NCI-H345 treated with DMSO at 0.1 percent for 48 hours (cell line): ENCODE measurements around the gene FCAR.
"Not testable (repeated sequence)": the region's sequence is repeated elsewhere in the genome, so short reads cannot be mapped to it uniquely, and the experiment has no call there.

Experiments used
- DNase-seq: peaks from one replicate; lab custom pipeline; 2025; ENCODE audit not compliant: unreplicated experiment; lab: John Stamatoyannopoulos, UW

Gene FCAR

DNA sequence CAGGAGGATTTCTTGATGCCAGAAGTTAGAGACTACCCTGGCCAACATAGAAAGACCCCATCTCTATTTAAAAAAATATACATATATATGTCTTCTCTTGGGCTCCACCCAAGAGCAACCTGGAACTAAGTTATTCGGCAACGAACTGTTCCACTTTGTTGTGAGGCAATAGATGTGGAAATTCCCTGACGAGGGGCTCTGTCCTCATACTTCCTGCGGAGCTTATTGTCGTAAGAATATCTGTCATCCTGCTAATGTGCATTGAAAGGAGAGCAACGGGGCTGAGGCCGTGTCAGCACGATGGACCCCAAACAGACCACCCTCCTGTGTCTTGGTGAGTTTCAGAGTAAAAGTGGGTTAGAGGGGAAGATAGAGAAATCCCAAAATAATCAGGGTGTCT, at the start of gene FCAR:
FCAR (plus strand) TSS at position 246 of the 400 bp plus-strand sequence; CDS start at position 301, 55 bp downstream.
- no peak for DNase-seq

- DNase-seq, result not testable (repeated sequence)
These were observed 49.6 kb upstream of the FCAR start for GRCh38 chr19:54824416-54824815.

- not testable (repeated sequence) for DNase-seq
These were observed 48.7 kb upstream of the FCAR start for GRCh38 chr19:54825326-54825725.

- not testable (repeated sequence) for DNase-seq
These were observed 46.0 kb upstream of the FCAR start for GRCh38 chr19:54828064-54828463.

GRCh38 chr19:54832496-54832895, 41.5 kb upstream of the FCAR start, which contains the start of gene KIR2DS4:
KIR2DS4 (plus strand) TSS chr19:54832676.
- not testable (repeated sequence) for DNase-seq

GRCh38 chr19:54835126-54835525, 38.9 kb upstream of the FCAR start:
- DNase-seq, result not testable (repeated sequence)

GRCh38 chr19:54837522-54837921, 36.5 kb upstream of the FCAR start:
- not testable (repeated sequence) for DNase-seq

DNA sequence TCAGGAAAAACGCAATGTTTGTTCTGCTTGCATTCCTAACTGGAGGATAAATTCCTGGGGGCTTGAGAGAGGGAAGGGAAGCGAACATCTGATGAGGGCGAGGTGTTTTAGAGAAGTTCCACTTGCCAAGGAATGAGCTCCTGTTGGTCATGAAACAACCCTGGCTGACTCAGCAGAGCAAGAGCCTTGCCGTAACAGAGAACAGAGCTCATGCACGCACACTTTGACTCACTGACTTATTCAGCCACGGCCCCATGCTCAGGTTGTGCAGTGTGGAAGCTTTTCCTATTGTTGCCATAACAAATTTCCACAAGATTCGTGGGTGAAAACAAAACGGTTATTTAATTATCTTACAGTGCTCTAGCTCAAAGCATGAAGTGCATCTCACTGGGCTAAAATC, 30.9 kb upstream of the FCAR start:
- not testable (repeated sequence) for DNase-seq

GRCh38 chr19:54850061-54850640, 23.9 kb upstream of the FCAR start, which contains the start of gene KIR3DL2:
KIR3DL2 (plus strand) TSS chr19:54850443; CDS start chr19:54850476, 33 bp downstream.
- not testable (repeated sequence) for DNase-seq

GRCh38 chr19:54850930-54851329, 23.1 kb upstream of the FCAR start:
- no peak for DNase-seq

DNA sequence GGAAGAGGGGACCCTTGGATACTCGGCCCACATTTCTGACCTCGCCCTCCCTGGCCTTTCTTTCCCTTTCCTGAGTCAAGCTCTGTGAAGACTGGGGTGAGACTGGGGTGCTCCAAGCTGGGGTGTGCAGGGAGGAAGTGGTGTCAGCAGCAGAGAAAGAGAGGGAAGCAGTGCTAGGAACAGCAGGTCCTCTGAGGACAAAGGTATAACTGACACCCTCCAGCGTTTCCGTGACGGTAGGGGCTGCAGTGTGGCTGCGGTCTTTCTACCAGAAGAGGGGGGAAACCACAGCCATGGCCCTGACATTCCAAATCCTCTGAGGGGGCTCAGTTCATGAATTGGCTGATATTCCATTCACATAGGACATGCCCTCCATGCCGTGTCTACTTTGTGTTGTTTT, 22.7 kb upstream of the FCAR start:
- DNase-seq, result no peak

DNA sequence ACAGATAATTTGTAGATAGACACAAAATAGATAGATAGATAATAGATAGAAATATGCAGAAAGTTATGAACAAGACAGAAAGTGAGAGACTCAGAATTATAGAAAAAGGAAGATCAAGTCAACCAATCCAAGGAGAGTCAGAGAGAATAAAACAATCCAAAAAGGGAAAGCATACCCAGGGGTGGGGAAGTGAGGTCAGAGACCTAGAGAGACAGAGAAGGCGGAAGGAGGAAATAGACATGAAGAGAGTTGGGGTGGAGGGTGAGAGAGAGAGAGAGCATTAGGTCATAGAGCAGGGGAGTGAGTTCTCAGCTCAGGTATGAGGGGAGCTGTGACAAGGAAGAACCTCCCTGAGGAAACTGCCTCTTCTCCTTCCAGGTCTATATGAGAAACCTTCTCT, 18.8 kb upstream of the FCAR start:
- DNase-seq, result not testable (repeated sequence)

- not testable (repeated sequence) for DNase-seq
These were observed 15.6 kb upstream of the FCAR start for GRCh38 chr19:54858476-54858875.

GRCh38 chr19:54859421-54859820, 14.6 kb upstream of the FCAR start:
- not testable (repeated sequence) for DNase-seq

DNA sequence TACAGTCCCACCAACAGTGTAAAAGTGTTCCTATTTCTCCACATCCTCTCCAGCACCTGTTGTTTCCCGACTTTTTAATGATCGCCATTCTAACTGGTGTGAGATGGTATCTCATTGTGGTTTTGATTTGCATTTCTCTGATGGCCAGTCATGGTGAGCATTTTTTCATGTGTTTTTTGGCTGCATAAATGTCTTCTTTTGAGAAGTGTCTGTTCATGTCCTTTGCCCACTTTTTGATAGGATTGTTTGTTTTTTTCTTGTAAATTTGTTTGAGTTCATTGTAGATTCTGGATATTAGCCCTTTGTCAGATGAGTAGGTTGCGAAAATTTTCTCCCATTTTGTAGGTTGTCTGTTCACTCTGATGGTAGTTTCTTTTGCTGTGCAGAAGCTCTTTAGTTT, 10.6 kb upstream of the FCAR start:
- DNase-seq, result not testable (repeated sequence)

GRCh38 chr19:54871696-54872095, 2.3 kb upstream of the FCAR start:
- no peak for DNase-seq

DNA sequence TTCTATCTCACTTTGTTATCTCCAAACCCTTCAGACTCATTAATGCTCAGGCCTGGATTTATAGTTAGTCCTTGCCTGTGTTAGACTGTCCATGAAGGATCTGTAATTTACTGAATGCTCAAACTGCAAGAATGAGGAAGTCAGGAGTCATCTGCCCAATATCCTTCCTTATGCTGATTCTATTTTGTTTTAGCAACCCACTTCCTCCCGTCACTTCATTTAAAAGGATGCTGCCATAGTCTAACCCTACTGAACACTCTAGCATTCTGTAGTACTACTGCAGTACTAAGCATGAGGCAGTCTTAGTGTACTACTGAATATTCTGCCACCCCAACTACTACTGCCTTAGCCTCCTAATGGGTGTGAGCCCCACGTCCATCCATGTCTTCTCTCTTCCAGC, 1.5 kb downstream of the FCAR start:
- DNase-seq, result no peak

GRCh38 chr19:54877471-54877870, 3.4 kb downstream of the FCAR start:
- DNase-seq, result no peak

DNA sequence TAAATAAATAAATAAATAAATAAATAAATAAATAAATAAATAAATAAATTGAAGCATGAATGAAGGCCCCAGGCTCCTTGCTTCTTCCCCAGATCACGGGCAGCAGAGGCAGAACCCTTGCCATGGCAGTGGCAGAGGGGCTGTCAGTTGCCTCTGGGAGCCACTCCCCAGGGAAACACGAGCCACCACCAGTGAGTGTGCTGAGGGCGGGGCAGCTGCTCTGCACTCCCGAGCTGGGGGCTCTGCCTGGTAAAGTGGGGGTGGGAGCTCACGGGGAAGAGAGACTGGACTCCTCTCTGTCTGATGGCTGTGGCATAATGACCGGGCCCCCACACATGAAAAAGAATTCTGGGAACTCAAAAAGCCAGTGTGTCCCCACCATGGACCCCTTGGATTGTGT, 7.8 kb downstream of the FCAR start:
- no peak for DNase-seq

- no peak for DNase-seq
These were observed 8.7 kb downstream of the FCAR start for GRCh38 chr19:54882758-54883157.

DNA sequence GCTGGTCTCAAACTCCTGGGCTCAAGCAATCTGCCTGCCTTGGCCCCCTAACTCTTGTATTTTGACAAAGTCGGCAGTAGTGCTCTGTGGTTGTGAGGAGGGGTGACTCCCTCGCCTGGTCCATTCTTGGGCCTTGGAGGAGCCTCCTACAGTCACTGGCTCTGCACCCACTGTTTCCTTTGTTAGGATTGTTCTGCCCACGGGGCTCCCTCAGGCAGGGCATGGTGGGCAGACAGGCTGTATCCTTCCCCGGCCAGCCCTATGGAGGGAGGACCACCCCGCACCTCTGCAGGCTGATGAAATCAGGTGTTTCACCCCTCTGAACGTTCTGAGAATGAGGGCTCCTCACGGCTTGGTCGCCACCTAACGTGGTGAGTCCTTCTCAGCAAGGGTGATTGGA, 9.2 kb downstream of the FCAR start:
- DNase-seq, result no peak

GRCh38 chr19:54888239-54888638, 14.2 kb downstream of the FCAR start:
- DNase-seq, result no peak

- no peak for DNase-seq
These were observed 15.5 kb downstream of the FCAR start for GRCh38 chr19:54889566-54889965.
